ENCODE results near the gene GPR137B. TPM values are rescaled to one million over a fixed set of nuclear protein-coding genes. Genes with fewer than 3 reads are reported as not detected.

Gene GPR137B
- total RNA-seq, 1 donor from 2014 or later: 14.8 TPM

DNA sequence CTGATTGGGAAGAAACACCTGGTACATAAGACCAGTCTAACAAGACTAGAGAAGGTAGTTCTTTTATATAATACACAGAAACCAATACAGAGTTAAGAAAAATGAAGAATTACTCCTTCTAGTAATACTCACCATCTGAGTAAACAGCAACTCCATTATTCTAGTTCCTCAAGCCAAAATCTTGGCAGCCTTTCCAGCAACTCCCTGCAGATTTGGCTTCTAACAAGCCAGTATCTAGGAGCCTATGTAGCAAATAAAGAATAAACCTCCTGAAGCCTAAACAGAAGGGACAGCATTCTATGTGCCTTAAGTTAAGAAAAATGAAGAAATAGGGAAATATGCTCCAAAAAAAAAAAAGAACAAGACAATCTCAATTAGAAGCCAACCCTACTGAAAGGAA, 114.9 kb downstream of the GPR137B start:
- no peak for DNase-seq (ENCODE audit: low read depth)
- H3K4me3 ChIP-seq (ENCODE audit: low read depth, low read length): no peak overlapping the region
- TF ChIP-seq, protein P1, sequence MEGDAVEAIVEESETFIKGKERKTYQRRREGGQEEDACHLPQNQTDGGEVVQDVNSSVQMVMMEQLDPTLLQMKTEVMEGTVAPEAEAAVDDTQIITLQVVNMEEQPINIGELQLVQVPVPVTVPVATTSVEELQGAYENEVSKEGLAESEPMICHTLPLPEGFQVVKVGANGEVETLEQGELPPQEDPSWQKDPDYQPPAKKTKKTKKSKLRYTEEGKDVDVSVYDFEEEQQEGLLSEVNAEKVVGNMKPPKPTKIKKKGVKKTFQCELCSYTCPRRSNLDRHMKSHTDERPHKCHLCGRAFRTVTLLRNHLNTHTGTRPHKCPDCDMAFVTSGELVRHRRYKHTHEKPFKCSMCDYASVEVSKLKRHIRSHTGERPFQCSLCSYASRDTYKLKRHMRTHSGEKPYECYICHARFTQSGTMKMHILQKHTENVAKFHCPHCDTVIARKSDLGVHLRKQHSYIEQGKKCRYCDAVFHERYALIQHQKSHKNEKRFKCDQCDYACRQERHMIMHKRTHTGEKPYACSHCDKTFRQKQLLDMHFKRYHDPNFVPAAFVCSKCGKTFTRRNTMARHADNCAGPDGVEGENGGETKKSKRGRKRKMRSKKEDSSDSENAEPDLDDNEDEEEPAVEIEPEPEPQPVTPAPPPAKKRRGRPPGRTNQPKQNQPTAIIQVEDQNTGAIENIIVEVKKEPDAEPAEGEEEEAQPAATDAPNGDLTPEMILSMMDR (conservative IDR thresholded peaks at IDR 0.05; ENCODE audit: low read depth, low read length): no peak

DNA sequence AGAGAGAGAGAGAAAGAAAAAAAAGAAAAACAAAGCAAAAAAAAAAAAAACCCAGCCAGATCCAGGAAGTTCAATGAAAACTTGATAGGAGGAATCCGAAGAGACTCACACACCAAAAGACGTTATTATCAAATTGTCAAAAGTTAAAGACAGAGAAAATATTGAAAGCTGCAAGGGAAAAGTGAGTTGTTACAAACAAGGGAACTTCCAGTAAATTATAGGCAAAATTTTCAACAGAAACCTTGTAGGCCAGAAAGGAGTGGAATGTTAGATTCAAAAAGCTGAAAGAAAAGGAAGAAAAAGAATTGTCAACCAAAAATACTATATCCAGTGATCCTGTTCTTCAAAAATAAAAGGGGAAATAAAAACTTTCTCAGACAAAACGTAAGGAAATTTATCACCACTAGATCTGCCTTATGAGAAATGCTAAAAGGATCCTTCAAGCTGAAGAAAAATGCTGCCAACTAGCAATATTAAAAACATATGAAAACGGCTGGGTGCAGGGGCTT, 115.8 kb downstream of the GPR137B start:
- DNase-seq (ENCODE audit: low read depth): no peak
- TF ChIP-seq, protein P1 (conservative IDR thresholded peaks at IDR 0.05; ENCODE audit: low read depth, low read length): no peak
- H3K4me3 ChIP-seq (ENCODE audit: low read depth, low read length): no peak overlapping the region

Other genes with a start within 250 kb of the GPR137B start
- 19.2 and 23.2 TPM in 2 replicates for gene NID1, start 77.4 kb upstream of the GPR137B start, total RNA-seq
- 3.3 and 3.8 TPM in 2 replicates for gene ERO1B, start 139.4 kb downstream of the GPR137B start, total RNA-seq